Activated CD4-positive, alpha-beta memory T cell treated with anti-CD3 and anti-CD28 coated beads, Interleukin-2, amount 10 ng/mL, durations not matched to agents 7 days and 5 days (primary cell): ENCODE measurements around the gene ADAM12. TPM values are rescaled to one million over a fixed set of nuclear protein-coding genes. Genes with fewer than 3 reads are reported as not detected.

Experiments
- CTCF ChIA-PET: fragments of 350-600 bp; sonication (Branson Sonifier 250); formaldehyde crosslinking; loops from one replicate; lab custom pipeline; 2021; ENCODE audit warnings: antibody characterized with exemption, inconsistent platforms; lab: Charles Lee
- POLR2A ChIA-PET: fragments of 350-600 bp; sonication (Branson Sonifier 250); formaldehyde crosslinking; loops from one replicate; lab custom pipeline; 2021; ENCODE audit warnings: antibody characterized with exemption; lab: Charles Lee
- DNase-seq: peaks from one replicate; pipeline ENCODE4 v3.0.0-alpha.2; 2020
- H3K27ac Mint-ChIP-seq: one replicate; pipeline ENCODE4 v1.8.0; 2021; ENCODE audit warnings: mild to moderate bottlenecking, mixed read lengths
- H3K27me3 Mint-ChIP-seq: one replicate; pipeline ENCODE4 v1.8.0; 2021; ENCODE audit warnings: mixed read lengths
- H3K36me3 Mint-ChIP-seq: one replicate; pipeline ENCODE4 v1.8.0; 2021; ENCODE audit warnings: low read depth, mixed read lengths
- H3K4me1 Mint-ChIP-seq: one replicate; pipeline ENCODE4 v1.8.0; 2021; ENCODE audit warnings: mixed read lengths
- H3K4me3 Mint-ChIP-seq: one replicate; pipeline ENCODE4 v1.8.0; 2021; ENCODE audit warnings: mild to moderate bottlenecking, mixed read lengths
- H3K9me3 Mint-ChIP-seq: one replicate; pipeline ENCODE4 v1.8.0; 2021; ENCODE audit warnings: mixed read lengths
- total RNA-seq, 2 experiments: library from RNA; stranded (reverse); gene quantifications; one replicate each; pipeline ENCODE4 v1.2.3, GENCODE V29; 2021

ADAM12 gene
- total RNA-seq, 2 experiments from 2014 or later, result 1.2 to 1.3 TPM

DNA sequence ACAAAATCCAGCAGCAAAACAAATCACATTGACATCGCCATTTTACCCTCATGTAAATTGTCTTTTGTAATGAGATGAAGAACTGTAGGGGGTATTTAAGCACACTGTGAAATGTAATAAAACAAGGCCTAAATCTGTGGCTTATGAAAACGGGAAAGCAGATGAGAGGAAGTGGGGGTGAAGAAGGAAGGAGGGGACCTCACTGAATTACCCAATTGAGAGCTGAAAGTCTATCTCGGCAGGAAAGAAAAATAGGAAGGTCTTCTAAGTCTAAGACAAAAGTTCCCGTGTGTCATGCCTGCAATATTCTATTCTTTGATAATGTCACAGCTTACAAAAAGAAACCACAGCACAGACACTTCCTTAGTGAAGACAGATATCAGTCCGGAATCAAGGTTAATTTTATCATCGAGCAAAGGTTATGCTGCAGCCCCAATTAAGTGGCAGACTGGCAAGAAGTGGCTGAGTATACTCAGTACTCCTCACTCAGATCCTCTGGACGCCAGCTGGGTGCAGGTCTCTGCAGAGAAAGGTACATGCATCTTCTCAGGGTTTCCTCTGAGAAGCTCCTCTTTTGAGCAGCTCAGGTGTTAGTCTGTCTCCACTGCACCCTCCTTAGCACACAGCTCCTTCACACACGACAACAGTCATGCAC, 252.2 kb downstream of the ADAM12 start:
- H3K4me1 Mint-ChIP-seq, result no peaks in the 10 kb centered on the region
- ChIA-PET CTCF (no interaction called here), POLR2A (no interaction called here)
- DNase-seq, result no peak
- no peak overlapping the region for H3K27ac Mint-ChIP-seq
- no peak overlapping the region for H3K4me3 Mint-ChIP-seq
- H3K9me3 Mint-ChIP-seq, result peaks cover 3% of the 10 kb centered on the region
- H3K27me3 Mint-ChIP-seq, result no peaks in the 10 kb centered on the region
- no peaks in the 10 kb centered on the region for H3K36me3 Mint-ChIP-seq

DNA sequence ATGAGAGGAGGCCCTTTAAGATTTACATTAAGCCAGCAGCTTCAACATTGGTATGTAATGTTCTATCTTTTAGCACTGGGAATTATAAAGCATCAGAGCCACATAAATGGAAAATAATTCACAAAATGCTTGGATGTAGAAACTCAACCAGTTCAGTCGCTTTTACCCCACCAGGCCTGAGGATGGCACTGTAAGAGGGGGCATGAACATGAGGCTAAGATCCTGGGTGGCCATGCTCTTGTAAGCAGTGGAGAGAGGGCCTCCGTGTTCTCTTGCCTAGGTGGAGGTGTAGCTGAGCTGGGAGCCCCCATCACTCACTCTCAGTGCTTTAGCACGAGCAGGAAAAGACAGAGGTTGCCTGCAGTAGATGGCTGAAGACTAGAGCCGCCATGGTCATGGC, 253.1 kb downstream of the ADAM12 start:
- H3K27ac Mint-ChIP-seq, result no peak overlapping the region
- DNase-seq, result no peak
- no peaks in the 10 kb centered on the region for H3K36me3 Mint-ChIP-seq
- no peak overlapping the region for H3K4me3 Mint-ChIP-seq
- peaks cover 3% of the 10 kb centered on the region for H3K9me3 Mint-ChIP-seq
- POLR2A ChIA-PET, result no interaction called here
- no peaks in the 10 kb centered on the region for H3K4me1 Mint-ChIP-seq
- CTCF ChIA-PET, result no interaction called here
- H3K27me3 Mint-ChIP-seq, result no peaks in the 10 kb centered on the region

DNA sequence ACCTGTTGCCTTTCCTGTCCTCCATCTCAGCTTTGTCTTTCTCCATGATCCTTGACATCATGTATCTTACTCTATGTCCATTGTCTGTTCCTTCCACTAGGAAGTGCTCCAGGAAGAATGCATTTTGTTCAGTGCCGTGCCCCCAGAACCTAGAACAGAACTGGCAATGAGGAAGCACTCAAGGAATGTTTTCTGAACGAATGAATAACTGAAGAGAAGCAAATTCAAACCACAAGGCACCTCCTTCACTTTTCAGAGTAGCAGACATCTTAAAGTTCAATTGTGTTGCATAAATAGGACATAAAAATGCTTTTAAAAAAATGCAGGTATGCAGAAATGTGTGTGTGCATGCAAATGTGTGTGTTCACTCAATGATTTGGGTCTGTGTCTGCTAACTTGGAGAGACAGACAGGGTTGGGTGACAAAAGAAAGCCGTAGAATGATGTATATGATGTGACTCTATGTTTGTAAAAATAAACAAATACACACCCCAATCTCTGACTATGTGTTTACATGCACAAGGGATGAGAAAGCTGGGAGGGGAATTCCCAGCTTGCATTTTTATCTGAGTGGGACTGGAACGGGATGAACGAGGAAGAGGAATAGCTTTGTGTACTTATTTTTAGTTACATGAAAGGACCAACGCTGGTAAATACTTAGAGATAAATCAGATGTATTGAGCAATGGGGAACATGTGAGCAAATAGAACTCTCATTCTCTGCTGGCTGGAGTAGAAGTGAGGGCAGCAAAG, 254.2 kb downstream of the ADAM12 start:
- POLR2A ChIA-PET, result no interaction called here
- H3K4me1 Mint-ChIP-seq, result no peaks in the 10 kb centered on the region
- H3K27me3 Mint-ChIP-seq, result no peaks in the 10 kb centered on the region
- CTCF ChIA-PET, result no interaction called here
- H3K9me3 Mint-ChIP-seq, result peaks cover 3% of the 10 kb centered on the region
- no peak overlapping the region for H3K4me3 Mint-ChIP-seq
- no peak for DNase-seq
- H3K27ac Mint-ChIP-seq, result no peak overlapping the region
- no peaks in the 10 kb centered on the region for H3K36me3 Mint-ChIP-seq

DNA sequence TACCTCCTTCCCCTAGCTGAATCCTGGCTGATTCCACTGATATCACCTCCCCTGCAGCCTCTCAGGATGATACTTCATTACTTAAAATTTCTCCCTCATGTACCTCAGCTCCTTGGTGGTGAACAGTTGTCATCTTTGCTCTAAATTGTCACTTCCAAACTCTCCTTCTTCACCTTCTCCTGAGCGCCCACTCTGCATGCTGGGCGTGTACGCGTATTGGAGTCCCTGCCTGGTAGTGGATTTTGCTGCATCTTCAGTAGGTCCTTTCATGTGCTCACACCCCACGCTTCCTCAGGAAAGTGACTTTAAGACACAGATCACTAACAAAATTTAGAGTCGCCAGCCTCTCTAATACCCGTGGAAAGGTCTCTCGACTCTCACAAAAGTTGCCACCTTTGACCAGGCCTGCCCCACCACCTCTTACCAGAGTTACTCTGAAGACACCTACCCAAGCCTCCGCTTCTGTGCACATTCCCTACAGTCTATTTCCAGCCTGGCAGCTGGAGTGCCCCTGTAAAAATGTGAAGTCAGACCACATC, 255.1 kb downstream of the ADAM12 start:
- H3K9me3 Mint-ChIP-seq, result peaks cover 3% of the 10 kb centered on the region
- DNase-seq, result no peak
- H3K27me3 Mint-ChIP-seq, result no peaks in the 10 kb centered on the region
- ChIA-PET CTCF (no interaction called here), POLR2A (no interaction called here)
- no peak overlapping the region for H3K27ac Mint-ChIP-seq
- no peak overlapping the region for H3K4me3 Mint-ChIP-seq
- H3K4me1 Mint-ChIP-seq, result no peaks in the 10 kb centered on the region
- no peaks in the 10 kb centered on the region for H3K36me3 Mint-ChIP-seq

DNA sequence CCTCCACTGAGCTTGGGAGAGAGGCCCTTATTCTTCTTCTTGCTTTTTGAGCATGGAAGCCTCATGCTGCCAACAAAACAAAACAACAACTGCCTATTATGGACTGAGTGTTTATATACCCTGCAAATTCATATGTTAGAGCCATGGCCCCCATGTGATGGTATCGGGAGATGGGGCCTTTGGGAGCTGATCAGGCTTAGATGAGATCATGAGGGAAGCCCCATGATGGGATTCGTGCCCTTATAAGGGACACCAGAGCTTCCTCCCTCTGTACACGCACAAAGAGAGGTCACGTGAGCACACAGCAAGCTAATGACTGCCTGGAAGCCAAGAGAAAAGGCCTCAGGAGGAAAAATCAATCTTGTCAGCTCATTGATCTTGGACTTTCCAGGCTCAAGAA, 256.9 kb downstream of the ADAM12 start:
- CTCF ChIA-PET, result no interaction called here
- no peak overlapping the region for H3K27ac Mint-ChIP-seq
- POLR2A ChIA-PET, result no interaction called here

DNA sequence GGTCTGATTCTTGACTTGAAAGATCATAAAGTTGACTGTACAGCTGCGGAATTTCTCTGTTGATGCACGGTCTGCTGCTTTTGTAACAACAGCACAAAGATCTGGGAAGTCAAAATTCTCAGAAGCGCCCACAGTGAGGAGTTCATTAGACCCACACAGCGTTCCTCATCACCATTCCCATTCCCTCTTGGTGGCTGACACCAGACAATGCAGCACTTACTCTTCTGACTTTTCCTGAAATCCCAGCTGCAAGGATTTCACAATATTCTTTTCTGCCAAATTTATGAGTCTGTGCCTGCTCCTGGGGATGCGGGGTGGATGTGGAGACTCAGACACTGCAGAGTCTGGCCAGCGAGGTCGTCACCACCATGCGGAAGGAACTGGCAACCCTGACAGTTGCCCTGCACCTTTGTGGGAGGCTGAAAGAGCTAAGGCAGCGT, 258.0 kb downstream of the ADAM12 start:
- DNase-seq, result no peak
- ChIA-PET POLR2A (no interaction called here), CTCF (interaction anchor here (0.7 kb wide), 1 partner anchor 21 kb away, joined by 4 read pairs; no protein-coding TSS in a partner anchor)
- no peak overlapping the region for H3K27ac Mint-ChIP-seq
- H3K4me1 Mint-ChIP-seq, result no peaks in the 10 kb centered on the region
- peaks cover 13% of the 10 kb centered on the region for H3K9me3 Mint-ChIP-seq
- H3K36me3 Mint-ChIP-seq, result no peaks in the 10 kb centered on the region
- H3K27me3 Mint-ChIP-seq, result no peaks in the 10 kb centered on the region
- H3K4me3 Mint-ChIP-seq, result no peak overlapping the region

More for the DNA sequence above, 256.9 kb downstream of the ADAM12 start:
- H3K36me3 Mint-ChIP-seq, result no peaks in the 10 kb centered on the region
- no peak for DNase-seq
- H3K4me1 Mint-ChIP-seq, result no peaks in the 10 kb centered on the region
- no peak overlapping the region for H3K4me3 Mint-ChIP-seq
- H3K9me3 Mint-ChIP-seq, result peaks cover 11% of the 10 kb centered on the region
- H3K27me3 Mint-ChIP-seq, result no peaks in the 10 kb centered on the region

DNA sequence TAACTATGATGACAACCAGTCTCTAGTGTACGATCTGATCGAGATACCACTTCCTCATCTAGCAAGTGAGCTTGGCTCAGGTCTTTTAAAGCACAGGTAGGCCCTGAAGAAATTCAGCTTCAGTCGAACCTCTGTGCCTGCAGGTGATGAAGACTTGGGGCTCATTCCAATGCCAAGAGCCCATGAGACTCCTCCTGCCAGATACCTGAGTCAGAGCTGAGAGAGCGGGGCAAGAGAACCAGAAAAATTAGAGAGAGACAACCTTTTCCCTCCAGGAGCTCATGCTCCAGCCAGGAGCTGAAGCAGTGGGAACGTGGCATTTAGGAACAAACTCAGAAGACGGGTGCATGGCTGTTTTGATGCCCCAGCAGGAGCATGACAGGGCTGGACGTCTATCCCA, 259.3 kb downstream of the ADAM12 start:
- H3K4me1 Mint-ChIP-seq, result no peaks in the 10 kb centered on the region

DNA sequence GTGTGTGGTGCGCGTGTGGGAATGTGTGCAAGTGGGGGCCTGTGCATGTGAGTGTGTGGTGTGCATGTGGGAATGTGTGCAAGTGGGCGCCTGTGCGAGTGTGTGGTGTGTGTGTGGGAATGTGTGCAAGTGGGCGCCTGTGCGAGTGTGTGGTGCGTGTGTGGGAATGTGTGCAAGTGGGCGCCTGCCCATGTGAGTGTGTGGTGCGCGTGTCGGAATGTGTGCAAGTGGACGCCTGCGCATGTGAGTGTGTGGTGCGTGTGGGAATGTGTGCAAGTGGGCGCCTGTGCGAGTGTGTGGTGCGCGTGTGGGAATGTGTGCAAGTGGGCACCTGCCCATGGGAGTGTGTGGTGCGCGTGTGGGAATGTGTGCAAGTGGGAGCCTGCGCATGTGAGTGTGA, 259.7 kb downstream of the ADAM12 start:
- Mint-ChIP-seq H3K27me3 (no peaks in the 10 kb centered on the region), H3K4me3 (no peak overlapping the region), H3K27ac (no peak overlapping the region), H3K4me1 (no peaks in the 10 kb centered on the region), H3K36me3 (no peaks in the 10 kb centered on the region), H3K9me3 (peaks cover 11% of the 10 kb centered on the region)
- DNase-seq, result no peak
- CTCF ChIA-PET, result no interaction called here
- POLR2A ChIA-PET, result no interaction called here

More for the DNA sequence above, 259.3 kb downstream of the ADAM12 start:
- Mint-ChIP-seq H3K36me3 (no peaks in the 10 kb centered on the region), H3K4me3 (no peak overlapping the region), H3K27me3 (no peaks in the 10 kb centered on the region), H3K9me3 (peaks cover 13% of the 10 kb centered on the region), H3K27ac (no peak overlapping the region)
- no peak for DNase-seq
- CTCF ChIA-PET, result no interaction called here
- POLR2A ChIA-PET, result no interaction called here

DNA sequence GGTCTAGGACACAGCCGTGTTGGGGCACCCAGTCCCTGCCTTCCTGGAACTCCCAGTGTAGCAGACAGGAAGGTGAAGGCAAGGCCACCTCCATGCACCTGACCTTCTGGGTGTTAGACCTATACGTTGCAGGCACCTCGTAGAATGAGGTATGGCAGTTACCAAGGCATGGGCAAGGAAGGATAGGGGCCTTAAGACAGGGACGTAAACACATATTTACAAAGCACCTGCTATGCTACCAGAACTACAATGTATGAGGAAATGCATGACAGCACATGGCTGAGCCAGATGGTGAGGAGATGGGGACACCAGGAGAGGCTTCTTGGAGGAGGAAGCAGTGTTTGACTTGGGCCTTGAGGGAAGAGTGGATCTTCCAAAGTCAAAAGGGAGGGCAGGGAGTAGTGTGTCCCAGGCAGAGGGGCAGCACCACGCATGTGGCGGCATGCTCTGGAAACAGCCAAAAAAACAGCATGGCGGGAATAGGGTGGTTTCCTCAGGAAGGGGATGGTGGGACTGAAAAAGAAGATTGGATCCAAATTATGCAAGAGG, 260.7 kb downstream of the ADAM12 start:
- DNase-seq, result no peak
- H3K27me3 Mint-ChIP-seq, result no peaks in the 10 kb centered on the region
- no peak overlapping the region for H3K4me3 Mint-ChIP-seq
- H3K4me1 Mint-ChIP-seq, result no peaks in the 10 kb centered on the region
- H3K9me3 Mint-ChIP-seq, result peaks cover 11% of the 10 kb centered on the region
- CTCF ChIA-PET, result no interaction called here
- H3K27ac Mint-ChIP-seq, result no peak overlapping the region
- POLR2A ChIA-PET, result no interaction called here
- no peaks in the 10 kb centered on the region for H3K36me3 Mint-ChIP-seq

DNA sequence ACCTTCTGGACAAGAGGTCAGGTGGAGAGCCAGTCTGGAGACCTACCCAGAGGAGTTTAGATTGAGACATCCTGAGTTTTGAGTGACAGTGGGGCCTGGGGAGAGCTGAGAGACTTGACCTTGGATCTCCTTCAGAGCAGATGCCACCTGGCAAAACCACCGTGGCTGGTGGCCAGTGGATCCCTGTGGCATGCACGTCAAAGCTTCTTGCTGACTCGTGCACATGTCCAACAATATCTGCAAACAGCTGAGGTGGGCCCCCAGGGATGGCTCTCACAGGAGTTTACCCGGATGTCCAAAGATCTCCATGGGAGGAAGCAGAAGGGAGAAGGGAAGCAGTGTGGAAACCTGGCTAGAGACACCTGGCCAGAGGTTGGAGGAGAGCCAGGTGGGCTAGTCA, 261.4 kb downstream of the ADAM12 start:
- H3K9me3 Mint-ChIP-seq, result peaks cover 11% of the 10 kb centered on the region
- POLR2A ChIA-PET, result no interaction called here

DNA sequence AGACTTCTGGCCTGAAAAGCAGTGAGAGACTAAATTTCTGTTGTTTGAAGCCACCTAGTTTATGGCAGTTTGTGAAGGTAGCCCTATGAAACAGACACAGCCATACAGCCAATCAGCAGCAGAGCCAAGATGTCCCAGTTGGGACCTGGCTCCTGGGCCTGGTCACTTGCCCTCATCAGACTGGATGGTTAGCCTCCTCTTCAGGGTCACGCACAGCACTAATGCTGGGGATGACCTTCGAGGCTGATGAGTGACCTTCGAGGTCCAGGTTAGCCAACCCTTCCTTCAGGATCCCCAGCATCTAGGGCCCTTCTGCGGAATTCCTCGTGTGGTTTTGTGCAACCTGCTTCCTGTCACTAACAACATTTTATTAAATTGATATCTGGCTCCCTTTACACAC, 262.3 kb downstream of the ADAM12 start:
- H3K27ac Mint-ChIP-seq, result no peak overlapping the region
- ChIA-PET POLR2A (no interaction called here), CTCF (no interaction called here)
- no peak for DNase-seq
- no peak overlapping the region for H3K4me3 Mint-ChIP-seq
- H3K4me1 Mint-ChIP-seq, result no peaks in the 10 kb centered on the region
- no peaks in the 10 kb centered on the region for H3K36me3 Mint-ChIP-seq
- peaks cover 11% of the 10 kb centered on the region for H3K9me3 Mint-ChIP-seq
- no peaks in the 10 kb centered on the region for H3K27me3 Mint-ChIP-seq

More for the DNA sequence above, 261.4 kb downstream of the ADAM12 start:
- no peak overlapping the region for H3K27ac Mint-ChIP-seq
- no peak for DNase-seq
- H3K27me3 Mint-ChIP-seq, result no peaks in the 10 kb centered on the region
- no peaks in the 10 kb centered on the region for H3K4me1 Mint-ChIP-seq
- no peak overlapping the region for H3K4me3 Mint-ChIP-seq
- CTCF ChIA-PET, result no interaction called here
- no peaks in the 10 kb centered on the region for H3K36me3 Mint-ChIP-seq

DNA sequence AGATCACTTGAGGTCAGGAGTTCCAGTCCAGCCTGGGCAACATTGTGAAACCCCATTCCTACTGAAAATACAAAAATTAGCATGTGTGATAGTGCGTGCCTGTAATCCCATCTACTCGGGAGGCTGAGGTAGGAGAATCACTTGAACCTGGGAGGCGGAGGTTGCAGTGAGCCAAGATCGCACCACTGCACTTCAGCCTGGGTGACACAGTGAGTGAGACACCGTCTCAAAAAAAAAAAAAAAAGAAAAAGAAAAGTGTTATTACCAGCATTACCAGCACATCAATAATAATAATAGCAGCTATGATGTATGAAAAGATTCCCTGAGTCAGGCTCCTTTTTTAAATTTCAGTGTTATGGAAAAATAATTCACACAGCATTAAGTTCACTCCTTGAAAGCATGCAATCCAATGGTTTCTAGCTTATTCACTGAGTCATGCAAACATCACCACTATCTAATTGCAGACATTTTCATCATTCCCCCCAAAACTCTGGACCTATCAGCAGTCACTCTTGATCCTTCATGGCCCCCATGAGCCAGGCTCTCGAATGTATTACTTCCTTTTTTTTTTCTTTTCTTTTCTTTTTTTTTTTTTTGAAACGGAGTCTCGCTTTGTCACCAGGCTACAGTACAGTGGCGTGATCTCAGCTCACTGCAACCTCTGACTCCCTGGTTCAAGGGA, 263.5 kb downstream of the ADAM12 start:
- H3K36me3 Mint-ChIP-seq, result no peaks in the 10 kb centered on the region
- CTCF ChIA-PET, result no interaction called here
- no peak overlapping the region for H3K4me3 Mint-ChIP-seq
- DNase-seq, result no peak
- POLR2A ChIA-PET, result no interaction called here
- no peaks in the 10 kb centered on the region for H3K4me1 Mint-ChIP-seq
- H3K27me3 Mint-ChIP-seq, result no peaks in the 10 kb centered on the region
- peaks cover 11% of the 10 kb centered on the region for H3K9me3 Mint-ChIP-seq
- no peak overlapping the region for H3K27ac Mint-ChIP-seq

DNA sequence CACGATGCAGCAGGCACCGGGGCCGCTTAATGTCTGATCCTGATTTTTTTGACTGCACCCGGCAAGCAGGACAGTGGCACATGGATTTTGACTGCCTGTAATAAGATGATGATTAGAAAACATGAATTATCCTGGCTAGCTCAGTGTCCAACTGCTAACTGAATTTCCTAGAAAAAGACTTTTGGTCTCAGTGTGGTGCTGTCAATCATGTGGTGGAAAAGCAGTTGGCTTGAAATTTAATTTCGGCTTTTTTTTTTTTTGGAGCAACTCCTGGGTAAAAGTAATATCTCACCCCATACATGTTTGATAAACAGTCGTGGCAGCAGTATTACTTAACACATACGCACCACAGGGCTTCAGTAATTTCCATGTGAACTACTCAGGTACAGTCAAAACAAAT, 264.2 kb downstream of the ADAM12 start:
- Mint-ChIP-seq H3K27ac (no peak overlapping the region), H3K27me3 (no peaks in the 10 kb centered on the region), H3K4me3 (no peak overlapping the region), H3K4me1 (no peaks in the 10 kb centered on the region), H3K9me3 (peaks cover 11% of the 10 kb centered on the region), H3K36me3 (no peaks in the 10 kb centered on the region)
- POLR2A ChIA-PET, result no interaction called here
- CTCF ChIA-PET, result no interaction called here
- DNase-seq, result no peak
